Astrocyte (in vitro differentiated cells and primary cell): ENCODE results near the gene C1QTNF3. TPM values are rescaled to one million over a fixed set of nuclear protein-coding genes. Genes with fewer than 3 reads are reported as not detected.

ENCODE experiments used
- DNase-seq: peaks from one replicate; pipeline ENCODE4 v3.0.0-alpha.2; 2010; ENCODE audit warnings: low read depth
- FAIRE-seq: peaks from 2 replicates; lab custom pipeline; 2011; peaks lifted over from hg19 to GRCh38; lab: Jason Lieb, UNC
- H2AFZ ChIP-seq: 2 replicates; pipeline ENCODE4 v1.6.0; 2012; ENCODE audit warnings: low read depth, low read length, inconsistent platforms
- H3K27ac ChIP-seq: 2 replicates; pipeline ENCODE4 v1.5.1; 2011; ENCODE audit warnings: low read depth, low read length, inconsistent platforms
- H3K27me3 ChIP-seq: 2 replicates; pipeline ENCODE4 v1.6.0; 2011; ENCODE audit warnings: low read length, inconsistent platforms; ENCODE audit not compliant: insufficient read depth
- H3K36me3 ChIP-seq: 2 replicates; pipeline ENCODE4 v1.5.1; 2011; ENCODE audit warnings: low read length, inconsistent platforms; ENCODE audit not compliant: insufficient read depth
- H3K4me1 ChIP-seq: 2 replicates; pipeline ENCODE4 v1.5.1; 2011; ENCODE audit warnings: low read length, inconsistent platforms; ENCODE audit not compliant: insufficient read depth
- H3K4me2 ChIP-seq: 2 replicates; pipeline ENCODE4 v1.6.0; 2012; ENCODE audit warnings: low read length, inconsistent platforms
- H3K4me3 ChIP-seq: 2 replicates; pipeline ENCODE4 v1.5.1; 2011; ENCODE audit warnings: low read depth, mild to moderate bottlenecking, low read length, inconsistent platforms; ENCODE audit not compliant: insufficient read depth
- H3K79me2 ChIP-seq: 2 replicates; pipeline ENCODE4 v1.6.0; 2012; ENCODE audit warnings: mild to moderate bottlenecking, low read length, inconsistent platforms; ENCODE audit not compliant: insufficient read depth
- H3K9ac ChIP-seq: 2 replicates; pipeline ENCODE4 v1.6.0; 2012; ENCODE audit warnings: mild to moderate bottlenecking, low read length, inconsistent platforms
- H3K9me3 ChIP-seq: 2 replicates; pipeline ENCODE4 v1.5.1; 2012; ENCODE audit warnings: low read depth, mild to moderate bottlenecking, low read length, inconsistent platforms; ENCODE audit not compliant: insufficient read depth
- H4K20me1 ChIP-seq: 2 replicates; pipeline ENCODE4 v1.6.0; 2012; ENCODE audit warnings: low read length, inconsistent platforms; ENCODE audit not compliant: insufficient read depth
- H3K27ac Mint-ChIP-seq: one replicate; pipeline ENCODE4 v1.8.0; 2021; ENCODE audit warnings: mild to moderate bottlenecking, mixed read lengths; ENCODE audit not compliant: unreplicated experiment
- H3K27me3 Mint-ChIP-seq: one replicate; pipeline ENCODE4 v1.8.0; 2021; ENCODE audit warnings: low read depth, mixed read lengths; ENCODE audit not compliant: unreplicated experiment
- H3K36me3 Mint-ChIP-seq: one replicate; pipeline ENCODE4 v1.8.0; 2021; ENCODE audit warnings: low read depth, mixed read lengths; ENCODE audit not compliant: unreplicated experiment
- H3K4me1 Mint-ChIP-seq: one replicate; pipeline ENCODE4 v1.8.0; 2021; ENCODE audit warnings: low read depth, mixed read lengths; ENCODE audit not compliant: unreplicated experiment
- H3K4me3 Mint-ChIP-seq: one replicate; pipeline ENCODE4 v1.8.0; 2021; ENCODE audit warnings: mild to moderate bottlenecking, moderate library complexity, mixed read lengths; ENCODE audit not compliant: unreplicated experiment
- H3K9me3 Mint-ChIP-seq: one replicate; pipeline ENCODE4 v1.8.0; 2021; ENCODE audit warnings: mild to moderate bottlenecking, mixed read lengths; ENCODE audit not compliant: unreplicated experiment
- EZH2 ChIP-seq: IDR thresholded peaks from 2 replicates; pipeline ENCODE4 v1.6.1; 2012; ENCODE audit warnings: mild to moderate bottlenecking, low read length, inconsistent platforms; ENCODE audit not compliant: insufficient read depth
- total RNA-seq: library from RNA; stranded (reverse); gene quantifications from 2 replicates; pipeline ENCODE4 v1.2.1, GENCODE V29; 2021
- TF ChIP-seq, protein P1 (sequence below): IDR thresholded peaks from 2 replicates; pipeline ENCODE4 v1.5.1; 2011; ENCODE audit warnings: low read depth, mild to moderate bottlenecking, inconsistent platforms, low read length, moderate library complexity; ENCODE audit not compliant: insufficient read depth

The C1QTNF3 gene
- total RNA-seq, 1 donor from 2014 or later = 0.95 TPM

- peaks cover 7% of the 10 kb centered on the region for H3K4me1 Mint-ChIP-seq
- H3K27ac Mint-ChIP-seq = peak overlapping the region; percentile 31
- no peaks in the 10 kb centered on the region for H3K27me3 ChIP-seq
- H3K36me3 Mint-ChIP-seq = peaks cover 11% of the 10 kb centered on the region
- no peaks in the 10 kb centered on the region for H3K27me3 Mint-ChIP-seq
- H3K9me3 ChIP-seq = no peaks in the 10 kb centered on the region
- H3K4me3 ChIP-seq = no peak overlapping the region
- H3K4me1 ChIP-seq = peaks cover 5% of the 10 kb centered on the region
- no peaks in the 10 kb centered on the region for H3K9me3 Mint-ChIP-seq
- H2AFZ ChIP-seq = peak overlapping the region; percentile 33
- no peak overlapping the region for H3K4me3 Mint-ChIP-seq
- H3K79me2 ChIP-seq = peaks cover 4% of the 10 kb centered on the region
- TF ChIP-seq, protein P1, sequence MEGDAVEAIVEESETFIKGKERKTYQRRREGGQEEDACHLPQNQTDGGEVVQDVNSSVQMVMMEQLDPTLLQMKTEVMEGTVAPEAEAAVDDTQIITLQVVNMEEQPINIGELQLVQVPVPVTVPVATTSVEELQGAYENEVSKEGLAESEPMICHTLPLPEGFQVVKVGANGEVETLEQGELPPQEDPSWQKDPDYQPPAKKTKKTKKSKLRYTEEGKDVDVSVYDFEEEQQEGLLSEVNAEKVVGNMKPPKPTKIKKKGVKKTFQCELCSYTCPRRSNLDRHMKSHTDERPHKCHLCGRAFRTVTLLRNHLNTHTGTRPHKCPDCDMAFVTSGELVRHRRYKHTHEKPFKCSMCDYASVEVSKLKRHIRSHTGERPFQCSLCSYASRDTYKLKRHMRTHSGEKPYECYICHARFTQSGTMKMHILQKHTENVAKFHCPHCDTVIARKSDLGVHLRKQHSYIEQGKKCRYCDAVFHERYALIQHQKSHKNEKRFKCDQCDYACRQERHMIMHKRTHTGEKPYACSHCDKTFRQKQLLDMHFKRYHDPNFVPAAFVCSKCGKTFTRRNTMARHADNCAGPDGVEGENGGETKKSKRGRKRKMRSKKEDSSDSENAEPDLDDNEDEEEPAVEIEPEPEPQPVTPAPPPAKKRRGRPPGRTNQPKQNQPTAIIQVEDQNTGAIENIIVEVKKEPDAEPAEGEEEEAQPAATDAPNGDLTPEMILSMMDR = no peak
- no peak for TF ChIP-seq EZH2
- FAIRE-seq (no peak), DNase-seq (peak; percentile 64)
- H3K4me2 ChIP-seq = peak overlapping the region; percentile 28
- H4K20me1 ChIP-seq = no peaks in the 10 kb centered on the region
- peaks cover 2% of the 10 kb centered on the region for H3K36me3 ChIP-seq
- H3K27ac ChIP-seq = peak overlapping the region; percentile 33
- H3K9ac ChIP-seq = no peak overlapping the region
These were observed 41.7 kb downstream of the C1QTNF3 start for GRCh38 chr5:34001241-34001841.

DNA sequence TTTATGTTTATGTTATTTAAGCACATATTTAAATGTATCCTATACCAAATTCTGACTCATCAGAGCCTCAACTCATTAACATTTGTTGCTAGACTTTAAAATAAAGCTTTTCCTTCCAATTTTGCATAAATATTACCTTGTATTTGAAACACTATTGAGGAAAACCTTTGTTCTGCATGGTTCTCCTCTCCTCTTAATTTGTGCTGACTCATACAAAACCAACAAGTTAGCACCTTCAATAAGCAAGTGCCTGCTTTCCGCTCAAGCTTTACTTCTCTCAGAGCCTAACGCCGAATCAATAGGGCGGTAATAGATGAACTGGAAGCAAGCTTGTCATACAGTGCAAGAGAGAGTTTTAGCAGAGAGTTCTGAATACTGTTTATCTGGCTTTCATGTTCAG lies 43.0 kb downstream of the C1QTNF3 start:
- Histone ChIP-seq H3K27ac (no peak overlapping the region), H3K9me3 (no peaks in the 10 kb centered on the region), H4K20me1 (no peaks in the 10 kb centered on the region), H2AFZ (no peak overlapping the region), H3K27me3 (no peaks in the 10 kb centered on the region), H3K4me3 (no peak overlapping the region), H3K79me2 (no peaks in the 10 kb centered on the region), H3K9ac (no peak overlapping the region), H3K4me2 (no peak overlapping the region), H3K36me3 (peaks cover 2% of the 10 kb centered on the region), H3K4me1 (peaks cover 5% of the 10 kb centered on the region)
- no peaks in the 10 kb centered on the region for H3K9me3 Mint-ChIP-seq
- TF ChIP-seq, protein P1 = no peak
- TF ChIP-seq EZH2 = no peak
- no peaks in the 10 kb centered on the region for H3K27me3 Mint-ChIP-seq
- peaks cover 9% of the 10 kb centered on the region for H3K36me3 Mint-ChIP-seq
- FAIRE-seq = no peak
- no peak overlapping the region for H3K4me3 Mint-ChIP-seq
- DNase-seq = no peak
- H3K27ac Mint-ChIP-seq = no peak overlapping the region
- peaks cover 17% of the 10 kb centered on the region for H3K4me1 Mint-ChIP-seq

DNA sequence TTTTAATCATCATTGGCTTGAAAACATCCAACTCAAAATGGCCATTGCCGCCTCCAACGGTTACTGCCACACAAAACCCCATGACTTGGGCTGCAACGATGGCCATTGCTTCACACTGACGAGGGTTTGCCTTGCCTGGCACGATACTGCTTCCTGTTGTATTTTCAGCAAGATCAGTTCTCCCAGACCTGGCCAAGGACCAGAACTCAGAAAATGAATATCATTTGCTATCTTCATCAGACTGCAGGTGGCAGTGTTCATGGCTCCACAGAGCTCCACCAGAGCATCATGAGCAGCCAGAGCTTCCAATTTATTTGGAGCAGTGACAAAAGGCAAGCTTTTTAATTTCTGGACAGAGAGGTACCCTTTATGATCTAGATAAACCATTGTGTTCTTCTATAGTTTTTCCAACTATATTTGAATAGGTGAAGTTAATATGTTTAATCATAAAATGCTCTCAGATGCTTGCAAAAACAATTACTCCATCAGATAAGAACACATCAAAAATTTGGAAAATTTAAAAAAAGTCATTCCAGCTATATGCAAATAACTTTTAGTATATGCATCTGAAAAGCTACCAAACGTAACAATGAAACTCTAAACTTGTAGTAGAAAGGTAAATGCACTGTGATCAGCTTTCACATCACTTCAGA lies 45.6 kb downstream of the C1QTNF3 start:
- Histone ChIP-seq H3K79me2 (no peaks in the 10 kb centered on the region), H3K27ac (no peak overlapping the region), H3K4me2 (no peak overlapping the region), H4K20me1 (no peaks in the 10 kb centered on the region), H3K27me3 (no peaks in the 10 kb centered on the region), H3K4me1 (peaks cover 5% of the 10 kb centered on the region), H2AFZ (no peak overlapping the region), H3K36me3 (peaks cover 2% of the 10 kb centered on the region), H3K9me3 (no peaks in the 10 kb centered on the region), H3K4me3 (no peak overlapping the region), H3K9ac (no peak overlapping the region)
- H3K27me3 Mint-ChIP-seq = no peaks in the 10 kb centered on the region
- H3K4me1 Mint-ChIP-seq = peaks cover 13% of the 10 kb centered on the region
- peaks cover 4% of the 10 kb centered on the region for H3K36me3 Mint-ChIP-seq
- H3K9me3 Mint-ChIP-seq = no peaks in the 10 kb centered on the region
- no peak overlapping the region for H3K4me3 Mint-ChIP-seq
- peak; percentile 32 for FAIRE-seq
- peak overlapping the region; percentile 4 for H3K27ac Mint-ChIP-seq
- TF ChIP-seq, protein P1 = peak; percentile 80
- no peak for TF ChIP-seq EZH2
- DNase-seq = peak; percentile 72
